Testis (tissue), 3 donors: ENCODE results near the gene TRPM3. TPM values are rescaled to one million over a fixed set of nuclear protein-coding genes. Genes with fewer than 3 reads are reported as not detected.

Source experiments
- DNase-seq: peaks from one replicate; pipeline ENCODE4 v3.0.0-alpha.2; 2019
- H3K27ac ChIP-seq, 2 donors: fragments of 200-600 bp; sonication (generic); one replicate each; pipeline ENCODE4 v1.5.1; 2019
- H3K27me3 ChIP-seq: fragments of 200-600 bp; sonication (generic); one replicate; pipeline ENCODE4 v1.5.1; 2019
- H3K36me3 ChIP-seq: fragments of 200-600 bp; sonication (generic); one replicate; pipeline ENCODE4 v1.5.1; 2017; ENCODE audit warnings: low read depth; ENCODE audit errors: missing control alignments
- H3K4me1 ChIP-seq: fragments of 200-600 bp; sonication (generic); one replicate; pipeline ENCODE4 v1.5.1; 2019
- H3K4me3 ChIP-seq, 2 donors: fragments of 200-600 bp; sonication (generic); one replicate each; pipeline ENCODE4 v1.5.1; 2017 to 2019
- H3K9me3 ChIP-seq: fragments of 200-600 bp; sonication (generic); one replicate; pipeline ENCODE4 v1.5.1; 2017
- POLR2A ChIP-seq: fragments of 450-650 bp; IDR thresholded peaks from one replicate; pipeline ENCODE4 v1.6.1; 2017; ENCODE audit warnings: antibody characterized with exemption, mild to moderate bottlenecking, moderate library complexity
- WGBS, 2 donors: methylation state at CpG; one replicate each; pipeline ENCODE4 v1.1.5; 2018; 5-methylcytosine and 5-hydroxymethylcytosine counted together
- intact Hi-C: fragments of 100-400 bp; cut with DNase I; formaldehyde crosslinking; loops from one replicate; pipeline ENCODE4 v1.15.1; 2023; ENCODE audit warnings: low total_unique reads
- polyA plus RNA-seq: library from polyadenylated mRNA; stranded (reverse); fragments of 350-450 nt; fragmentation: Illumina TruSeq; extraction: RNeasy Lipid Tissue Mini Kit (QIAGEN cat#74804); gene quantifications from one replicate; pipeline ENCODE4 v1.2.3, GENCODE V29; 2014; ENCODE audit warnings: low read depth, low replicate concordance; ENCODE audit not compliant: insufficient read depth
- total RNA-seq, 2 donors: library from RNA; depleted of rRNA; stranded (reverse); fragments of >200 nt; gene quantifications; one replicate each; pipeline ENCODE4 v1.2.3, GENCODE V29; 2016
- TF ChIP-seq, protein P1 (sequence below), 3 experiments: fragments of 450-650 bp in 2 of 3; fragments of 200-600 bp in 1 of 3; sonication (generic) in 1 of 3; IDR thresholded peaks; one replicate each; pipeline ENCODE4 v1.5.1; 2016 to 2019; ENCODE audit warnings: antibody characterized with exemption in 3 of 3, mild to moderate bottlenecking in 2 of 3, moderate library complexity in 1 of 3

The TRPM3 gene
- total and polyA plus RNA-seq, 3 donors from 2014 or later: 4.1 to 54.3 (median 43.9) TPM

DNA sequence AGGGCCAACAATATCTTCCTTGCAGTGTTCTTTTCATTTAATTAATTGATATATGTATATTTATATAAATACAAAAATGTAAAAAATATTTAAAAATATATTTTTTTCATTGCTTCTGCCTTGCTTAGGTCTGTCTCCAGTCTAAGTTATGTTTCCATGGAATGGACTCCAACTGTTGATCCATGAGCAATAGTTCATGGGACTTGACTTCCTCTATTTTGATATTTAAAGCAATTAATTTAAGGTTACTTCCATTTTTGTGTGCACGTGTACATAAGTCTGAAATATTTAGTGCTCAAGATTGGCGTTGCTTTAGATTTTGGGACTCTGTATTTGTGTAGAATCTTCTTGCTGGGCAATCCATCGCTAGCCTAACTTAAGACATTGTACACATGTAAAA lies 551.6 kb downstream of the TRPM3 start:
- Histone ChIP-seq H3K27ac (no peak overlapping the region), H3K36me3 (no peaks in the 10 kb centered on the region), H3K27me3 (no peaks in the 10 kb centered on the region), H3K4me3 (no peak overlapping the region), H3K9me3 (no peaks in the 10 kb centered on the region), H3K4me1 (no peaks in the 10 kb centered on the region)
- intact Hi-C loops: no loop called here
- no peak for DNase-seq
- whole genome bisulfite sequencing, 2 donors: 63 to 75% methylated on average over 3 of the region's 3 CpGs
- TF ChIP-seq, protein P1, sequence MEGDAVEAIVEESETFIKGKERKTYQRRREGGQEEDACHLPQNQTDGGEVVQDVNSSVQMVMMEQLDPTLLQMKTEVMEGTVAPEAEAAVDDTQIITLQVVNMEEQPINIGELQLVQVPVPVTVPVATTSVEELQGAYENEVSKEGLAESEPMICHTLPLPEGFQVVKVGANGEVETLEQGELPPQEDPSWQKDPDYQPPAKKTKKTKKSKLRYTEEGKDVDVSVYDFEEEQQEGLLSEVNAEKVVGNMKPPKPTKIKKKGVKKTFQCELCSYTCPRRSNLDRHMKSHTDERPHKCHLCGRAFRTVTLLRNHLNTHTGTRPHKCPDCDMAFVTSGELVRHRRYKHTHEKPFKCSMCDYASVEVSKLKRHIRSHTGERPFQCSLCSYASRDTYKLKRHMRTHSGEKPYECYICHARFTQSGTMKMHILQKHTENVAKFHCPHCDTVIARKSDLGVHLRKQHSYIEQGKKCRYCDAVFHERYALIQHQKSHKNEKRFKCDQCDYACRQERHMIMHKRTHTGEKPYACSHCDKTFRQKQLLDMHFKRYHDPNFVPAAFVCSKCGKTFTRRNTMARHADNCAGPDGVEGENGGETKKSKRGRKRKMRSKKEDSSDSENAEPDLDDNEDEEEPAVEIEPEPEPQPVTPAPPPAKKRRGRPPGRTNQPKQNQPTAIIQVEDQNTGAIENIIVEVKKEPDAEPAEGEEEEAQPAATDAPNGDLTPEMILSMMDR (IDR thresholded peaks at IDR 0.05): no peak
- TF ChIP-seq POLR2A: no peak

DNA sequence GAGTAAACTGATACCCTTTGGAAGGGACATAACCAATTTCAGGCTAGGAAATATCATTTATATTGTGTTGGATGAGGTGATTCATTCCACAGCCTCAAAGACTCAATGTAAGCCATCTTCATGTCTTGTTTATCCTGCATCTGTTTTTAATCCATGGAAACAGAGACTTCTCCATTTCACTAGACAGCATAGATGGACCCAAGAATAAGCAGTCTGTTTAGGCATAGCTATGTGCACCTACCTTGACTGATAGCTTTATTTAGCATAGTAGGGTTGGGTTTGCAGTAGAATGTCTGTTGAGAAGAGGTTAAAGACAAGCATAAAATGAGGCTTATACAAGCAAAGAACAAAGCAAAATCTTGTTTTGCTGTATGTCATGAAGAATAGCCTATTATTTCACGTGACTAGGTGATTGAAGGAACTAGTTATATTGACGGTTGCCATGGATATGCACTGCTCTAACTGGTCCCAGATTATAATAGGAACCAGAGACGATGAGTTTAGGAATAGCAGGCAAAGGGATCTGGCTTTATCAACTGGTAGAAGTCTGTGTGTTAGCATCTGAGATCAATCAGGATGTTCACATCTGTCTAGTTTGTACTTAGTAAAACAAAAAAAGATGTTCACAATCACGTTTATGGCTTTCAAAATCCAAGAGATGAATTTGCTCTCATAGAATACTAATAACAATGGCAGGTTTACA lies 552.2 kb downstream of the TRPM3 start:
- Histone ChIP-seq H3K36me3 (no peaks in the 10 kb centered on the region), H3K27ac (no peak overlapping the region), H3K4me3 (no peak overlapping the region), H3K27me3 (no peaks in the 10 kb centered on the region), H3K9me3 (no peaks in the 10 kb centered on the region), H3K4me1 (no peaks in the 10 kb centered on the region)
- DNase-seq: no peak
- intact Hi-C loops: no loop called here
- TF ChIP-seq, protein P1 (IDR thresholded peaks at IDR 0.05): no peak
- TF ChIP-seq POLR2A: no peak
- 84 to 88% methylated on average over 4 of the region's 4 CpGs for WGBS, 2 donors

GRCh38 chr9:70567511-70567910 lies 553.9 kb downstream of the TRPM3 start:
- no peak overlapping the region for H3K4me3 ChIP-seq
- WGBS, 2 donors: 96 to 98% methylated on average over 7 of the region's 7 CpGs
- intact Hi-C loops: no loop called here
- no peak for TF ChIP-seq POLR2A
- TF ChIP-seq, protein P1 (IDR thresholded peaks at IDR 0.05): no peak
- no peaks in the 10 kb centered on the region for H3K9me3 ChIP-seq
- no peaks in the 10 kb centered on the region for H3K27me3 ChIP-seq
- H3K36me3 ChIP-seq: no peaks in the 10 kb centered on the region
- H3K27ac ChIP-seq: no peak overlapping the region
- H3K4me1 ChIP-seq: no peaks in the 10 kb centered on the region
- no peak for DNase-seq

DNA sequence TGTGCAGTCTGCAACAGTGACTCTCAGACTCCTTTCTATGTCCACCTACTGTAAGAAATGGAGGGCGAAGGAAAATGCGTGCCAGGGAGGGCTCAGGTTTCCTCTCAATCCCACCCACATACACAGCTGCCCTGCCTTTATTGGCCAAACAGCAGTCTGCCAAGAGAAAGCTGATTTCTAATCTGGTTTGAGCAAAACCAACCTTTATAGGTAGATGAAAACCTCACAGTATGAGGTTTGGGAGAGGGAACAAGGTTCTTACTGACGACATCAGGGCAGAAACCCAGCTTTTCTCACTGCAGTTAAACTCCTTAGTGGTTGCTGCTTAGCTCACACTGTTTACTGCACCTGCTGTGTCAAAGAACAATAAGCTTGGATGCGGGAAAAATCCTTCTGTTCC lies 554.7 kb downstream of the TRPM3 start:
- no peaks in the 10 kb centered on the region for H3K36me3 ChIP-seq
- H3K27ac ChIP-seq: no peak overlapping the region
- 81 to 85% methylated on average over 4 of the region's 4 CpGs for WGBS, 2 donors
- no peak for DNase-seq
- intact Hi-C loops: no loop called here
- H3K4me1 ChIP-seq: no peaks in the 10 kb centered on the region
- H3K9me3 ChIP-seq: no peaks in the 10 kb centered on the region
- no peak overlapping the region for H3K4me3 ChIP-seq
- H3K27me3 ChIP-seq: no peaks in the 10 kb centered on the region
- TF ChIP-seq, protein P1 (IDR thresholded peaks at IDR 0.05): no peak
- no peak for TF ChIP-seq POLR2A

- intact Hi-C loops: no loop called here
- no peaks in the 10 kb centered on the region for H3K27me3 ChIP-seq
- WGBS, 2 donors: 83 to 87% methylated on average over 3 of the region's 3 CpGs
- no peak overlapping the region for H3K4me3 ChIP-seq
- TF ChIP-seq, protein P1 (IDR thresholded peaks at IDR 0.05): no peak
- no peak for TF ChIP-seq POLR2A
- no peak overlapping the region for H3K27ac ChIP-seq
- H3K4me1 ChIP-seq: no peaks in the 10 kb centered on the region
- no peaks in the 10 kb centered on the region for H3K9me3 ChIP-seq
- no peak for DNase-seq
- no peaks in the 10 kb centered on the region for H3K36me3 ChIP-seq
Measured at GRCh38 chr9:70566066-70566465, 555.4 kb downstream of the TRPM3 start.
